Thyroid gland (tissue), 4 donors: ENCODE measurements around the gene CAPRIN1.

Source experiments
- CTCF ChIP-seq, 6 experiments: fragments of 200-600 bp in 3 of 6; fragments of 450-650 bp in 3 of 6; sonication (generic) in 3 of 6; IDR thresholded peaks; one replicate each; pipeline ENCODE4 v1.5.1; 2016 to 2019; ENCODE audit warnings: antibody characterized with exemption in 6 of 6, mild to moderate bottlenecking in 2 of 6, inconsistent platforms in 1 of 6, moderate library complexity in 1 of 6
- POLR2A ChIP-seq, 2 donors: fragments of 450-650 bp; IDR thresholded peaks; one replicate each; pipeline ENCODE4 v1.6.1; 2017; ENCODE audit warnings: antibody characterized with exemption in 2 of 2, mild to moderate bottlenecking in 2 of 2, moderate library complexity in 1 of 2

DNA sequence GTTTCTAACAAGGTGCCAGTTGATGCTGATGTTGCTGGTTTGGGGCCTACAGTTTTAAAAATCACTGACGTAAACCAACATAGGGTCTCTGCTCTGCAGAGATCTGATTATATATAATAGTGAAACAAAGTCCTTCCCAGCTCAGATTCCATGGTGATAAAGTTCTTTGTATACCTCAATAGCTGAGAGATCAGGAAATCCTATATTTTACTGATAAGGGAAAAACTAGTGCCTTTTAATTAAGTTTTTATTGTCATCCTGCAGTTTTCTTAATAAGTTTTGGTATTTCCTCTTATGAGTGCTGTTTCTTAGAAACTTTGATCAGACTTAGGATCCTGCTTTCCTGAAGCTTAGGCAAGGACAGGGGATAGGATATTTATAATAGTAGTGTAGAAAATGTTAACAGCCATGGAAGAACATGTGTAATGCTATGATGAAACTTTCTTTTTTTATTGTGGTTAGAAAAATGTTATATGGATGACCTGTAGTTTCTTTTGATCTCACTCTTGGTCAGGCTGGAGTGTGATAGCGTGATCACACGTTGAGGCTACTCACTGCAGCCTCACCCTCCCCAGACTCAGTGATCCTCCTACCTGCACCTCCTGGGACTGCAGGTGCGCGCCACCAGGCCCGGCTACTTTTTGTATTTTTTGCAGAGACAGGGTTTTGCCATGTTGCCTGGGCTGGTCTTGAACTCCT is 14.1 kb downstream of the CAPRIN1 start:
- TF ChIP-seq CTCF (IDR thresholded peaks at IDR 0.05) (no peak), POLR2A (IDR thresholded peaks at IDR 0.05) (no peak)
